Lower leg skin (tissue), 3 donors: ENCODE data around the gene PDGFA.

Experiments used
- POLR2A ChIP-seq, 2 donors: fragments of 450-650 bp; IDR thresholded peaks; one replicate each; pipeline ENCODE4 v1.6.1; 2016 to 2017; ENCODE audit warnings: antibody characterized with exemption in 2 of 2, mild to moderate bottlenecking in 1 of 2, moderate library complexity in 1 of 2
- TF ChIP-seq, protein P1 (sequence below), 3 donors: fragments of 450-650 bp; IDR thresholded peaks; one replicate each; pipeline ENCODE4 v1.5.1; 2016; ENCODE audit warnings: antibody characterized with exemption in 3 of 3, mild to moderate bottlenecking in 3 of 3, moderate library complexity in 2 of 3

DNA sequence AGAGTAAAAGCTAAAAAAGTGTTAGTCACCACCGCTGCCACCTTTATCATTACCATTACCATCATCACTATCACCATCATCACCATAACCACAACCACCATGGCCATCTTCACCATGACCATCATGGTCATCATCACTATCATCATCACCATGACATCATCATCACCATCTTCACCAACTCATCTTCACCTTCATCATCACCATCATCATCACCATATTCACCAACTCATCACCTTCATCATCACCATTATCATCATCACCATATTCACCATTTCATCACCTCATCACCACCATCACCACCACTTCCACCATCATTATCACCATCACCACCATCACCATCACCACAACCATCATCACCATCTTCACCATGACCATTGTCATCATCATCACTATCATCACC lies 46.5 kb upstream of the PDGFA start:
- TF ChIP-seq POLR2A (IDR thresholded peaks at IDR 0.05), result no peak
- TF ChIP-seq, protein P1, sequence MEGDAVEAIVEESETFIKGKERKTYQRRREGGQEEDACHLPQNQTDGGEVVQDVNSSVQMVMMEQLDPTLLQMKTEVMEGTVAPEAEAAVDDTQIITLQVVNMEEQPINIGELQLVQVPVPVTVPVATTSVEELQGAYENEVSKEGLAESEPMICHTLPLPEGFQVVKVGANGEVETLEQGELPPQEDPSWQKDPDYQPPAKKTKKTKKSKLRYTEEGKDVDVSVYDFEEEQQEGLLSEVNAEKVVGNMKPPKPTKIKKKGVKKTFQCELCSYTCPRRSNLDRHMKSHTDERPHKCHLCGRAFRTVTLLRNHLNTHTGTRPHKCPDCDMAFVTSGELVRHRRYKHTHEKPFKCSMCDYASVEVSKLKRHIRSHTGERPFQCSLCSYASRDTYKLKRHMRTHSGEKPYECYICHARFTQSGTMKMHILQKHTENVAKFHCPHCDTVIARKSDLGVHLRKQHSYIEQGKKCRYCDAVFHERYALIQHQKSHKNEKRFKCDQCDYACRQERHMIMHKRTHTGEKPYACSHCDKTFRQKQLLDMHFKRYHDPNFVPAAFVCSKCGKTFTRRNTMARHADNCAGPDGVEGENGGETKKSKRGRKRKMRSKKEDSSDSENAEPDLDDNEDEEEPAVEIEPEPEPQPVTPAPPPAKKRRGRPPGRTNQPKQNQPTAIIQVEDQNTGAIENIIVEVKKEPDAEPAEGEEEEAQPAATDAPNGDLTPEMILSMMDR (IDR thresholded peaks at IDR 0.05), result no peak
